HCT116 (cell line): Measurements from ENCODE around the gene ICAM2. TPM values are rescaled to one million over a fixed set of nuclear protein-coding genes. Genes with fewer than 3 reads are reported as not detected.

Source experiments
- ATAC-seq: fragments of 200-7000 bp; cut with Tn5 transposase; 2 replicates; pipeline ENCODE4 v1.9.1; 2020; ENCODE audit warnings: mild to moderate bottlenecking, moderate library complexity
- BruUV-seq: library from RNA; stranded (reverse); fragments of 400-500 nt; replicated peaks from 2 replicates; lab custom pipeline; 2021; lab: Mats Ljungman, UMichigan
- CTCF ChIA-PET: fragments of 300-600 bp; sonication (Branson Sonifier 250); formaldehyde crosslinking; loops from one replicate; lab custom pipeline; 2021; ENCODE audit warnings: antibody characterized with exemption; lab: Charles Lee
- POLR2A ChIA-PET: fragments of 300-600, 350-600 bp; sonication (Branson Sonifier 250); formaldehyde crosslinking; loops from one replicate; lab custom pipeline; 2021; ENCODE audit warnings: antibody characterized with exemption; lab: Charles Lee
- RAD21 ChIA-PET, 2 experiments: fragments of 300-600 bp; sonication (Branson Sonifier 250); formaldehyde crosslinking; loops; one replicate each; lab custom pipeline; 2023; ENCODE audit warnings: low total read pairs in 2 of 2; ENCODE audit not compliant: uncharacterized antibody in 2 of 2, unreplicated experiment in 2 of 2, low non-redundant PET in 1 of 2; lab: Charles Lee
- DNase-seq: peaks from one replicate; pipeline ENCODE4 v3.0.0-alpha.2; 2010; ENCODE audit warnings: low read depth, low spot score
- H2AFZ ChIP-seq: fragments of 200-600 bp; shearing (Covaris generic), sonication (generic); 2 replicates; pipeline ENCODE4 v1.6.1; 2017; ENCODE audit warnings: low read depth, mixed run types, mixed read lengths, antibody characterized with exemption, low read length; ENCODE audit not compliant: poor library complexity, severe bottlenecking
- H3K27ac ChIP-seq: 2 replicates; pipeline ENCODE4 v1.5.1; 2012; ENCODE audit warnings: low read depth, low read length
- H3K27me3 ChIP-seq: fragments of 200-600 bp; sonication (generic); 2 replicates; pipeline ENCODE4 v1.6.1; 2016; ENCODE audit warnings: mixed run types, low read length, mixed read lengths; ENCODE audit not compliant: insufficient read depth
- H3K36me3 ChIP-seq, 2 experiments: fragments of 200-500 bp in 1 of 2; fragments of 200-600 bp in 1 of 2; sonication (Bioruptor generic) in 1 of 2; sonication (generic) in 1 of 2; 2 replicates each; pipeline versions ENCODE4 v1.5.1 to v1.6.1; 2014 to 2016; ENCODE audit warnings: low read length in 2 of 2, inconsistent platforms in 1 of 2, mixed read lengths in 1 of 2, mixed run types in 1 of 2; ENCODE audit not compliant: insufficient read depth in 2 of 2, control insufficient read depth in 1 of 2
- H3K4me1 ChIP-seq, 2 experiments: fragments of 200-600 bp in 1 of 2; sonication (generic) in 1 of 2; 2 replicates each; pipeline versions ENCODE4 v1.5.1 to v1.6.1; 2012 to 2017; ENCODE audit warnings: low read length in 2 of 2, inconsistent platforms in 1 of 2, mild to moderate bottlenecking in 1 of 2, mixed read lengths in 1 of 2, mixed run types in 1 of 2, moderate library complexity in 1 of 2; ENCODE audit not compliant: insufficient read depth in 2 of 2, control insufficient read depth in 1 of 2
- H3K4me2 ChIP-seq: fragments of 200-600 bp; sonication (generic); 2 replicates; pipeline ENCODE4 v1.6.1; 2017; ENCODE audit warnings: mixed run types, low read length, mixed read lengths
- H3K4me3 ChIP-seq, 2 experiments: fragments of 200-600 bp in 1 of 2; sonication (generic) in 1 of 2; replicated peaks in 1 of 2; 2 replicates each; pipeline ENCODE4 v1.5.1; 2011 to 2016; ENCODE audit warnings: low read length in 2 of 2, control low read depth in 1 of 2, low read depth in 1 of 2, mild to moderate bottlenecking in 1 of 2, mixed read lengths in 1 of 2, mixed run types in 1 of 2
- H3K79me2 ChIP-seq: fragments of 200-600 bp; sonication (generic); 2 replicates; pipeline ENCODE4 v1.6.1; 2017; ENCODE audit warnings: mild to moderate bottlenecking, mixed run types, low read length, moderate library complexity, mixed read lengths; ENCODE audit not compliant: insufficient read depth
- H3K9ac ChIP-seq: fragments of 200-600 bp; sonication (generic); 2 replicates; pipeline ENCODE4 v1.6.1; 2016; ENCODE audit warnings: low read length, mixed read lengths
- H3K9me2 ChIP-seq: fragments of 200-600 bp; sonication (generic), shearing (Covaris generic); 2 replicates; pipeline ENCODE4 v1.6.1; 2017; ENCODE audit warnings: mixed run types, mild to moderate bottlenecking, moderate library complexity; ENCODE audit not compliant: insufficient read depth
- H3K9me3 ChIP-seq, 2 experiments: fragments of 200-500 bp in 1 of 2; fragments of 200-600 bp in 1 of 2; sonication (Bioruptor generic) in 1 of 2; sonication (generic) in 1 of 2; 2 replicates each; pipeline ENCODE4 v1.6.1; 2014 to 2017; ENCODE audit warnings: low read length in 2 of 2, mixed read lengths in 2 of 2, inconsistent platforms in 1 of 2, low read depth in 1 of 2, mild to moderate bottlenecking in 1 of 2, mixed run types in 1 of 2, moderate library complexity in 1 of 2; ENCODE audit not compliant: control insufficient read depth in 1 of 2, insufficient read depth in 1 of 2
- H4K20me1 ChIP-seq: fragments of 200-600 bp; sonication (generic), shearing (Covaris generic); 2 replicates; pipeline ENCODE4 v1.6.1; 2017; ENCODE audit warnings: mixed run types, mild to moderate bottlenecking, moderate library complexity; ENCODE audit not compliant: insufficient read depth
- ATF3 ChIP-seq: IDR thresholded peaks from 2 replicates; pipeline ENCODE4 v1.6.1; 2012
- CBX3 ChIP-seq: IDR thresholded peaks from 2 replicates; pipeline ENCODE4 v1.6.1; 2012; ENCODE audit warnings: low read depth
- CEBPB ChIP-seq: IDR thresholded peaks from 2 replicates; pipeline ENCODE4 v1.6.1; 2012; ENCODE audit warnings: low read depth
- ELF1 ChIP-seq: IDR thresholded peaks from 2 replicates; pipeline ENCODE4 v1.6.1; 2012; ENCODE audit warnings: low read depth, borderline replicate concordance
- EZH2phosphoT487 ChIP-seq: fragments of 200-600 bp; IDR thresholded peaks from 2 replicates; pipeline ENCODE4 v1.6.1; 2018; ENCODE audit warnings: antibody characterized with exemption, borderline replicate concordance
- POLR2A ChIP-seq: IDR thresholded peaks from 2 replicates; pipeline ENCODE4 v1.7.0; 2011; ENCODE audit warnings: borderline replicate concordance; ENCODE audit not compliant: insufficient read depth, insufficient read length; ENCODE audit errors: extremely low read depth
- RAD21 ChIP-seq: IDR thresholded peaks from 2 replicates; pipeline ENCODE4 v1.6.1; 2012; ENCODE audit warnings: low read depth, mild to moderate bottlenecking
- SIN3A ChIP-seq: IDR thresholded peaks from 2 replicates; pipeline ENCODE4 v1.6.1; 2012; ENCODE audit warnings: low read depth
- YY1 ChIP-seq: IDR thresholded peaks from 2 replicates; pipeline ENCODE4 v1.6.1; 2011; ENCODE audit warnings: low read length, low read depth, moderate library complexity, mild to moderate bottlenecking; ENCODE audit not compliant: insufficient replicate concordance; ENCODE audit errors: extremely low read depth
- ZBTB33 ChIP-seq: IDR thresholded peaks from 2 replicates; pipeline ENCODE4 v1.6.1; 2011; ENCODE audit warnings: mild to moderate bottlenecking, low read length, moderate library complexity; ENCODE audit not compliant: insufficient replicate concordance; ENCODE audit errors: extremely low read depth
- ZFX ChIP-seq: fragments of 450-650 bp; IDR thresholded peaks from 2 replicates; pipeline ENCODE4 v1.6.1; 2017
- intact Hi-C: fragments of 100-400 bp; cut with micrococcal nuclease; formaldehyde crosslinking; loops from 2 replicates; pipeline ENCODE4 v1.10.0; 2022
- total RNA-seq: library from RNA; stranded (reverse); gene quantifications from one replicate; pipeline ENCODE4 v1.2.1, GENCODE V29; 2021; ENCODE audit not compliant: unreplicated experiment

ICAM2 gene
- total RNA-seq, 1 experiment from 2014 or later = 0.61 TPM

- no TSS peak for BruUV-seq
- Histone ChIP-seq H3K4me1 (peaks cover 7 to 23% of the 10 kb centered on the region in 2 experiments), H3K9me3 (0 out of 4 replicates have a peak, but pooled peaks cover 0 to 4% of the 10 kb centered on the region in 2 experiments), H3K79me2 (no peaks in the 10 kb centered on the region)
- CTCF ChIA-PET = interaction anchor here (1.0 to 7.3 kb wide), 5 partner anchors 36 to 147 kb away, joined by 3 to 77 read pairs (median 5); partner anchors contain the start of gene GH1
- no peak for DNase-seq
- TF ChIP-seq EZH2phosphoT487 (no peak), RAD21 (no peak), ZFX (no peak), YY1 (no peak), CBX3 (no peak), CEBPB (no peak), ELF1 (no peak), ATF3 (no peak), ZBTB33 (no peak), SIN3A (no peak), POLR2A (no peak)
- TF ChIP-seq, all 23 proteins: peak for 0
- ATAC-seq = no peak
- RAD21 ChIA-PET = no interaction called here
- Histone ChIP-seq H2AFZ (no peak overlapping the region), H3K9me2 (no peaks in the 10 kb centered on the region), H3K27ac (no peak overlapping the region), H4K20me1 (no peaks in the 10 kb centered on the region), H3K27me3 (peaks cover 5% of the 10 kb centered on the region; the same call in 1 of the 2 replicates), H3K9ac (no peak overlapping the region), H3K4me3 (no peak overlapping the region), H3K36me3 (no peaks in the 10 kb centered on the region), H3K4me2 (no peak overlapping the region)
- POLR2A ChIA-PET = no interaction called here
- intact Hi-C loops = no loop called here
Measured at GRCh38 chr17:63986821-63987220, 33.6 kb downstream of the ICAM2 start.
